OCI-LY3 (cell line): ENCODE data around the gene AUTS2.

Experiments
- H2AFZ ChIP-seq: fragments of 200-600, 300-600 bp; shearing (Covaris generic); 2 replicates; pipeline ENCODE4 v1.6.0; 2014; ENCODE audit warnings: antibody characterized with exemption, low read depth, low read length
- H3K27ac ChIP-seq: fragments of 200-600, 300-600 bp; sonication (generic); 2 replicates; pipeline ENCODE4 v1.5.1; 2014; ENCODE audit warnings: mild to moderate bottlenecking, low read length, moderate library complexity, mixed read lengths
- H3K27me3 ChIP-seq: fragments of 200-600, 300-600 bp; sonication (generic); 2 replicates; pipeline ENCODE4 v1.6.1; 2014; ENCODE audit warnings: low read depth, low read length, mixed read lengths
- H3K36me3 ChIP-seq: fragments of 200-600, 300-600 bp; sonication (generic); replicated peaks from 2 replicates; pipeline ENCODE3; 2014; ENCODE audit warnings: low read depth, low read length, mixed read lengths
- H3K4me1 ChIP-seq: fragments of 300-600, 200-600 bp; sonication (generic); 2 replicates; pipeline ENCODE4 v1.6.1; 2014; ENCODE audit warnings: low read length, mixed read lengths
- H3K4me2 ChIP-seq: fragments of 200-600, 300-600 bp; sonication (generic); 2 replicates; pipeline ENCODE4 v1.6.1; 2014; ENCODE audit warnings: low read length, mixed read lengths
- H3K4me3 ChIP-seq: fragments of 300-600, 200-600 bp; sonication (generic); 2 replicates; pipeline ENCODE4 v1.5.1; 2014; ENCODE audit warnings: antibody characterized with exemption, mild to moderate bottlenecking, low read length, moderate library complexity
- H3K79me2 ChIP-seq: fragments of 300-600, 200-600 bp; shearing (Covaris generic); 2 replicates; pipeline ENCODE4 v1.6.1; 2014; ENCODE audit warnings: mild to moderate bottlenecking, low read length, mixed read lengths
- H3K9ac ChIP-seq: fragments of 300-600, 200-600 bp; shearing (Covaris generic); 2 replicates; pipeline ENCODE4 v1.6.0; 2014; ENCODE audit warnings: mild to moderate bottlenecking, low read length, moderate library complexity
- H3K9me3 ChIP-seq: fragments of 200-600, 300-600 bp; shearing (Covaris generic); 2 replicates; pipeline ENCODE4 v1.6.1; 2014; ENCODE audit warnings: low read length, mixed read lengths; ENCODE audit not compliant: insufficient read depth
- H4K20me1 ChIP-seq: fragments of 200-600, 300-600 bp; sonication (generic); 2 replicates; pipeline ENCODE4 v1.6.1; 2016; ENCODE audit warnings: low read length, mixed read lengths; ENCODE audit not compliant: insufficient read depth
- EZH2phosphoT487 ChIP-seq: fragments of 200-600 bp; shearing (Covaris generic); IDR thresholded peaks from 2 replicates; pipeline ENCODE4 v1.6.1; 2018; ENCODE audit warnings: antibody characterized with exemption, mixed run types, low read depth
- TF ChIP-seq, protein P1 (sequence below): fragments of 200-600, 300-600 bp; sonication (generic); IDR thresholded peaks from 2 replicates; pipeline ENCODE4 v1.5.1; 2014; ENCODE audit warnings: antibody characterized with exemption, low read length, low read depth

The AUTS2 gene

DNA sequence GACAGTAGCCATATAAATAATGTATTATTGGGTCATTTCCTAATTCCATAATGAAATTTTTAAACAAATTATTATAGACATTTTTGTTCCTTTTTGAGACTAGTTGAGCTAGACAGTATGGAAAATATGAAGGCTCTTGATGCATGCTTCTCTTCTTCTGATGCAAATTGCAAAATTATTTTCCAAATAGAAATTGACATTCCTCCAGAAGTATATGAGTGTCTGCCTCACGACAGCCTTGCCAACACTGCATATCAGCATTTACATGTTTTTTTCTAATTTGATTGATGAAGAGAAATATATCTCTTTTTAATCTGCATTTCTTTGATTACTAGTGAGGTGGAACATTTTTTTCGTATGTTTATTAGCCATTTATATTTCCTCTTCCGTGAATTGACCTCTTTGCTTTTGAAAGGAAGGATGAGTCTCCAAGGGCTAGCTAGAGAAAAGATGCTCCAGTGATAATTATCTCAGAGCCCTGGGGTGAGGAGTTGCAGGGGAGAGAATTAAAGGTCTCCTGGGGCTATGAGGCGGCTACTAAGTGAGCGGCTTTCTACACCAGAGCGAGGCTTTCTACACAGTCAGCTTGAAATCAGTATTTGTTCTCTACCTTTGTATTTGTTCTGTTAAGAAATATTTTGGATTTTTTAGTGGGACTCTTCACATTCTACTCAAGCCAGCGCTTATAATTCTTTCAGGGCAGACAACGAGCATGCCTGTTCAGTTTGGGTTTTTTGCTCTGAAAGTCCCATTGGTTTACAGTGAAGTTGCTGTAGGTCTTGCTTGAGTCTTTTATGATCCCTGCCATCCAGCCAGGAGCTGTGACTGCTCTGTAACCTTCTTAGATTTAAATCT is 821.5 kb downstream of the AUTS2 start:
- Histone ChIP-seq H3K36me3 (no peaks in the 10 kb centered on the region), H3K27ac (no peak overlapping the region), H3K4me1 (no peaks in the 10 kb centered on the region), H2AFZ (no peak overlapping the region), H3K4me3 (no peak overlapping the region), H4K20me1 (no peaks in the 10 kb centered on the region), H3K4me2 (no peak overlapping the region), H3K9ac (no peak overlapping the region), H3K27me3 (no peaks in the 10 kb centered on the region), H3K9me3 (peaks cover 8% of the 10 kb centered on the region; the same call in 1 of the 2 replicates), H3K79me2 (no peaks in the 10 kb centered on the region)
- TF ChIP-seq EZH2phosphoT487: no peak
- TF ChIP-seq, protein P1, sequence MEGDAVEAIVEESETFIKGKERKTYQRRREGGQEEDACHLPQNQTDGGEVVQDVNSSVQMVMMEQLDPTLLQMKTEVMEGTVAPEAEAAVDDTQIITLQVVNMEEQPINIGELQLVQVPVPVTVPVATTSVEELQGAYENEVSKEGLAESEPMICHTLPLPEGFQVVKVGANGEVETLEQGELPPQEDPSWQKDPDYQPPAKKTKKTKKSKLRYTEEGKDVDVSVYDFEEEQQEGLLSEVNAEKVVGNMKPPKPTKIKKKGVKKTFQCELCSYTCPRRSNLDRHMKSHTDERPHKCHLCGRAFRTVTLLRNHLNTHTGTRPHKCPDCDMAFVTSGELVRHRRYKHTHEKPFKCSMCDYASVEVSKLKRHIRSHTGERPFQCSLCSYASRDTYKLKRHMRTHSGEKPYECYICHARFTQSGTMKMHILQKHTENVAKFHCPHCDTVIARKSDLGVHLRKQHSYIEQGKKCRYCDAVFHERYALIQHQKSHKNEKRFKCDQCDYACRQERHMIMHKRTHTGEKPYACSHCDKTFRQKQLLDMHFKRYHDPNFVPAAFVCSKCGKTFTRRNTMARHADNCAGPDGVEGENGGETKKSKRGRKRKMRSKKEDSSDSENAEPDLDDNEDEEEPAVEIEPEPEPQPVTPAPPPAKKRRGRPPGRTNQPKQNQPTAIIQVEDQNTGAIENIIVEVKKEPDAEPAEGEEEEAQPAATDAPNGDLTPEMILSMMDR: no peak

DNA sequence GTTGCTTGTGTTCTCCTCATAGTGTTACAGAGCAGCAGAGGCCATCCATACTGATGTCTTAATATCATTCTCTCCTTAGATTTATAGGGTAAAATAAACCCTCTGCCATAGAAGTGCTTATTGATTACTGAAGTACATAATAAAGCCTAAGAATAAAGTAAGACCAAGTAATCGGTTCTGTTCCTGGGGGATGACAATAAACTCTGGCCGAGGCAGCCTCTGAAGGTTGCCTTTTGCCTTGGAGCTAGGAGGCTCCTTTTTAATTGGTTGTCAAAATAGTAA is 822.0 kb downstream of the AUTS2 start:
- Histone ChIP-seq H3K9me3 (peaks cover 8% of the 10 kb centered on the region; the same call in 1 of the 2 replicates), H3K79me2 (no peaks in the 10 kb centered on the region), H4K20me1 (no peaks in the 10 kb centered on the region), H3K36me3 (no peaks in the 10 kb centered on the region), H3K27ac (no peak overlapping the region), H3K27me3 (no peaks in the 10 kb centered on the region), H3K4me3 (no peak overlapping the region), H3K9ac (no peak overlapping the region), H3K4me1 (no peaks in the 10 kb centered on the region), H2AFZ (no peak overlapping the region), H3K4me2 (no peak overlapping the region)
- TF ChIP-seq, protein P1: no peak
- no peak for TF ChIP-seq EZH2phosphoT487

DNA sequence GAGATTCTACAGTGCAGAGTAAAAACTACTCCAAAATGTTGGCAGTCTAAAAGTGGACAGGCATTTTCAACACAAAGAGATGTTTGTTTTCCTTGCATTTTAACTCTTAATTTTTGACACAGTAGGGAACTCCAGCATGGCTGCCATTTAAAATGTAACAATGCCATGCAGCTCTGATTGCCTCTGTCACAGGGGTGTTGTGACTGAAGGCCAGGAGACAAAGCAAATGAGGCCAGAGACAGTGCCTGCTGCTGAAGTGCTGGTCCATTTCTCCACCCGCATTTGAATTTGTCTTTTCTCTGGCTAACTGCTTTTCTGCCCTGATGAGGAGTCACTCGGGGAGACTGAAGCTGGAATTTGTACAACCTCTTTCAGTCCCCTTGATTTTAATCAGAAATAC is 823.0 kb downstream of the AUTS2 start:
- H3K27me3 ChIP-seq: no peaks in the 10 kb centered on the region
- no peak overlapping the region for H3K4me2 ChIP-seq
- no peak for TF ChIP-seq EZH2phosphoT487
- TF ChIP-seq, protein P1: no peak
- no peak overlapping the region for H2AFZ ChIP-seq
- H3K27ac ChIP-seq: no peak overlapping the region
- no peak overlapping the region for H3K9ac ChIP-seq
- no peak overlapping the region for H3K4me3 ChIP-seq
- no peaks in the 10 kb centered on the region for H3K4me1 ChIP-seq
- no peaks in the 10 kb centered on the region for H3K79me2 ChIP-seq
- H3K9me3 ChIP-seq: peaks cover 1% of the 10 kb centered on the region; the same call in 1 of the 2 replicates
- no peaks in the 10 kb centered on the region for H4K20me1 ChIP-seq
- H3K36me3 ChIP-seq: no peaks in the 10 kb centered on the region

- Histone ChIP-seq H3K4me3 (no peak overlapping the region), H3K4me1 (no peaks in the 10 kb centered on the region), H3K4me2 (no peak overlapping the region), H4K20me1 (no peaks in the 10 kb centered on the region), H3K9ac (no peak overlapping the region), H2AFZ (no peak overlapping the region), H3K27ac (no peak overlapping the region), H3K36me3 (no peaks in the 10 kb centered on the region), H3K9me3 (no peaks in the 10 kb centered on the region; the same call in 1 of the 2 replicates), H3K79me2 (no peaks in the 10 kb centered on the region), H3K27me3 (no peaks in the 10 kb centered on the region)
- TF ChIP-seq, protein P1: no peak
- no peak for TF ChIP-seq EZH2phosphoT487
These were observed 828.1 kb downstream of the AUTS2 start for GRCh38 chr7:70426249-70426880.
